CD14-positive monocyte (primary cell): ENCODE data around the gene SCUBE1. TPM values are rescaled to one million over a fixed set of nuclear protein-coding genes. Genes with fewer than 3 reads are reported as not detected.

Source experiments
- DNase-seq, 3 donors: peaks; one replicate each; pipeline ENCODE4 v3.0.0-alpha.2; 2011 to 2022
- H2AFZ ChIP-seq: 2 replicates; pipeline ENCODE4 v1.6.0; 2012; ENCODE audit warnings: mild to moderate bottlenecking, low read depth, low read length, inconsistent platforms; ENCODE audit not compliant: insufficient read depth, poor library complexity, severe bottlenecking
- H3K27ac ChIP-seq, 2 donors: 1 replicate in 1 of 2; 2 replicates in 1 of 2; pipeline ENCODE4 v1.5.1; 2012 to 2013; ENCODE audit warnings: low read length in 2 of 2, control low read depth in 1 of 2, inconsistent platforms in 1 of 2, low read depth in 1 of 2, mild to moderate bottlenecking in 1 of 2
- H3K27me3 ChIP-seq, 2 donors: one replicate each; pipeline versions ENCODE4 v1.6.0 to v1.6.1; 2011 to 2013; ENCODE audit warnings: low read length in 2 of 2; ENCODE audit not compliant: control insufficient read depth in 2 of 2, insufficient read depth in 2 of 2
- H3K36me3 ChIP-seq, 2 donors: replicated peaks in 1 of 2; 1 replicate in 1 of 2; 2 replicates in 1 of 2; pipeline versions ENCODE4 v1.5.1 to v1.6.1; 2012 to 2013; ENCODE audit warnings: low read length in 2 of 2, control low read depth in 1 of 2, inconsistent platforms in 1 of 2, mild to moderate bottlenecking in 1 of 2; ENCODE audit not compliant: insufficient read depth in 2 of 2, control insufficient read depth in 1 of 2
- H3K4me1 ChIP-seq, 2 donors: 1 replicate in 1 of 2; 2 replicates in 1 of 2; pipeline versions ENCODE4 v1.5.1 to v1.6.1; 2012 to 2013; ENCODE audit warnings: low read length in 2 of 2, control low read depth in 1 of 2, inconsistent platforms in 1 of 2, mild to moderate bottlenecking in 1 of 2, moderate library complexity in 1 of 2; ENCODE audit not compliant: insufficient read depth in 2 of 2, control insufficient read depth in 1 of 2
- H3K4me2 ChIP-seq: replicated peaks from 2 replicates; pipeline ENCODE3; 2012; ENCODE audit warnings: low read length, moderate library complexity, mild to moderate bottlenecking; ENCODE audit not compliant: poor library complexity, severe bottlenecking; ENCODE audit errors: extremely low read depth
- H3K4me3 ChIP-seq, 3 experiments: fragments of 200-600 bp in 1 of 3; sonication (generic) in 1 of 3; replicated peaks in 1 of 3; 1 replicate in 2 of 3; 2 replicates in 1 of 3; pipeline ENCODE4 v1.5.1; 2011 to 2013; ENCODE audit warnings: low read length in 3 of 3, mild to moderate bottlenecking in 3 of 3, control low read depth in 2 of 3, low read depth in 2 of 3, inconsistent platforms in 1 of 3, moderate library complexity in 1 of 3
- H3K79me2 ChIP-seq: 2 replicates; pipeline ENCODE4 v1.6.0; 2012; ENCODE audit warnings: mild to moderate bottlenecking, control low read depth, inconsistent platforms, low read length, moderate library complexity; ENCODE audit not compliant: insufficient read depth
- H3K9ac ChIP-seq: 2 replicates; pipeline ENCODE4 v1.6.0; 2017; ENCODE audit warnings: low read length, mild to moderate bottlenecking; ENCODE audit not compliant: insufficient read depth, poor library complexity, severe bottlenecking
- H3K9me3 ChIP-seq, 2 donors: replicated peaks in 1 of 2; 1 replicate in 1 of 2; 2 replicates in 1 of 2; pipeline versions ENCODE4 v1.5.1 to v1.6.1; 2012 to 2013; ENCODE audit warnings: low read length in 2 of 2, control low read depth in 1 of 2; ENCODE audit not compliant: control insufficient read depth in 1 of 2, insufficient read depth in 1 of 2
- H4K20me1 ChIP-seq: 2 replicates; pipeline ENCODE4 v1.6.0; 2012; ENCODE audit warnings: mild to moderate bottlenecking, low read length, control low read depth, moderate library complexity; ENCODE audit not compliant: insufficient read depth
- H3K27ac Mint-ChIP-seq, 7 donors: one replicate each; pipeline ENCODE4 v1.8.0; 2020; ENCODE audit warnings: mild to moderate bottlenecking in 7 of 7, mixed read lengths in 7 of 7, moderate library complexity in 6 of 7, inconsistent platforms in 2 of 7
- H3K27me3 Mint-ChIP-seq, 3 donors: one replicate each; pipeline ENCODE4 v1.8.0; 2021 to 2022; ENCODE audit warnings: low read depth in 3 of 3, mild to moderate bottlenecking in 3 of 3, mixed read lengths in 3 of 3, moderate library complexity in 3 of 3, inconsistent platforms in 1 of 3
- H3K36me3 Mint-ChIP-seq, 2 donors: one replicate each; pipeline ENCODE4 v1.8.0; 2020; ENCODE audit warnings: mixed read lengths in 2 of 2, inconsistent platforms in 1 of 2, mild to moderate bottlenecking in 1 of 2
- H3K4me1 Mint-ChIP-seq: one replicate; pipeline ENCODE4 v1.8.0; 2020; ENCODE audit warnings: mild to moderate bottlenecking, mixed read lengths
- H3K4me3 Mint-ChIP-seq, 2 donors: one replicate each; pipeline ENCODE4 v1.8.0; 2020; ENCODE audit warnings: mild to moderate bottlenecking in 2 of 2, mixed read lengths in 2 of 2, moderate library complexity in 1 of 2
- H3K9me3 Mint-ChIP-seq, 7 donors: one replicate each; pipeline ENCODE4 v1.8.0; 2020 to 2022; ENCODE audit warnings: mixed read lengths in 7 of 7, mild to moderate bottlenecking in 6 of 7, moderate library complexity in 6 of 7, inconsistent platforms in 2 of 7
- CTCF ChIP-seq: fragments of 200-600 bp; IDR thresholded peaks from one replicate; pipeline ENCODE4 v1.8.0; 2022; ENCODE audit warnings: antibody characterized with exemption, mild to moderate bottlenecking
- WGBS: methylation state at CpG from one replicate; pipeline ENCODE4 v1.1.5; 2013; ENCODE audit warnings: missing lambda C conversion rate; ENCODE audit not compliant: insufficient coverage; 5-methylcytosine and 5-hydroxymethylcytosine counted together
- intact Hi-C, 2 donors: fragments of 100-400 bp; cut with micrococcal nuclease; formaldehyde crosslinking; loops; one replicate each; pipeline versions ENCODE4 v1.15.0 to v1.15.1; 2023
- polyA plus RNA-seq, 3 donors: library from polyadenylated mRNA; depleted of rRNA in 1 of 3; unstranded in 2 of 3; stranded (reverse) in 1 of 3; fragments of 300-500 nt in 2 of 3; fragments of >200 nt in 1 of 3; fragmentation: Illumina TruSeq in 2 of 3; gene quantifications; 1 replicate in 2 of 3; 2 replicates in 1 of 3; pipeline ENCODE4 v1.2.3, GENCODE V29; 2012 to 2021

The SCUBE1 gene
- polyA plus RNA-seq, 3 donors: 0.20 to 0.32 (median 0.26) TPM

DNA sequence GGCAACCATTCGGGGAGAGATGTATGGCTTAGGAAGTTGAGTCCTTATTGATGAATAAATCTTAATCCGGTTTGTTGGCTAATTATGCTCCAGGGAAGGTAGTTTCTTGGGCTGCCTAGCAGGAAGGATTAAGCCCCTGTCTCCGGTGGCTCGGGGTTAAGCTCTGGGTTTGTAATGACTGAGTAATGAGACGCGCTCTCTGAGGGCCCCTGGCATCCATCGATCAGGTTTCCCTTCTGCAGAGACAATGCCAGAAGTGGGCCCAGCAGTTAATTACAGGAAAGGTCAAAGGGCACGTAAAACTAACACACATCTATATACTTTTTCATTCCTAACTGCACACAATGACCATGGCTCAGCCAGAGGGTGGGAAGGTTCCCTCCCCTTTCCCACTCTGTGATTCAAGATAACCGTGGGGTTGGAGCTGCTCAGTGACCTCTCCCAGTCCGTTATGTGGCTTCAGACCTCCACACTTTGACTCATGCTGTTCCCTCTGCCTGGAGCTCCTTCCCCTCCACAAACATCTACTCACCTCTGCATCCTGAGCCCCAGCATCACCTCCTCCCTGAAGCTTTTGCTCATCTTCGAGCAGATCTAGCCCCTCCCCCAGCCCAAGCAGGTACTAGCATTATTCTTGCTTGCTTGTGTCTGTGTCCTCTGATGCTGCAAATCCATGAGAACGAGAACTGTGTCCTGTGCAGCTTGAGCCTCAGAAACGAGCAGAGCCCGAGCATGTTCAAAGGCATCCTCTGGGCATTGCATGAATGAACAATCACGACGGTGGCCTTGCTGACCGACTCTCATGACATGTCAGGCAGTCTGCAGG lies 16.6 kb downstream of the SCUBE1 start:
- no peak for DNase-seq
- Mint-ChIP-seq H3K9me3 (peaks cover 0 to 2% (median 0%) of the 10 kb centered on the region in 7 donors), H3K4me3 (no peak overlapping the region), H3K36me3 (no peaks in the 10 kb centered on the region), H3K27ac (no peak overlapping the region), H3K4me1 (no peaks in the 10 kb centered on the region), H3K27me3 (peaks cover 0 to 6% (median 2%) of the 10 kb centered on the region in 3 donors)
- H3K4me2 ChIP-seq: no peak overlapping the region
- 94% methylated on average over 12 of the region's 17 CpGs for WGBS
- no peak overlapping the region for H3K9ac ChIP-seq
- peaks cover 0 to 8% of the 10 kb centered on the region in 2 donors for H3K27me3 ChIP-seq
- H3K4me3 ChIP-seq: no peak overlapping the region
- no peaks in the 10 kb centered on the region for H3K9me3 ChIP-seq
- H4K20me1 ChIP-seq: no peaks in the 10 kb centered on the region
- H3K79me2 ChIP-seq: no peaks in the 10 kb centered on the region
- no peak overlapping the region for H2AFZ ChIP-seq
- H3K4me1 ChIP-seq: no peaks in the 10 kb centered on the region
- H3K36me3 ChIP-seq: no peaks in the 10 kb centered on the region
- no peak for TF ChIP-seq CTCF
- H3K27ac ChIP-seq: no peak overlapping the region
- intact Hi-C loops: no loop called here

GRCh38 chr22:43325176-43325575 lies 18.0 kb downstream of the SCUBE1 start:
- no peaks in the 10 kb centered on the region for H4K20me1 ChIP-seq
- no peak overlapping the region for H3K4me3 Mint-ChIP-seq
- WGBS: 100% methylated on average over 11 of the region's 13 CpGs
- H2AFZ ChIP-seq: no peak overlapping the region
- H3K27me3 ChIP-seq: peaks cover 0 to 8% of the 10 kb centered on the region in 2 donors
- intact Hi-C loops: no loop called here
- H3K36me3 Mint-ChIP-seq: no peaks in the 10 kb centered on the region
- peaks cover 3 to 8% of the 10 kb centered on the region in 2 donors for H3K9me3 ChIP-seq
- no peak overlapping the region for H3K4me3 ChIP-seq
- peaks cover 0 to 6% (median 2%) of the 10 kb centered on the region in 3 donors for H3K27me3 Mint-ChIP-seq
- no peak overlapping the region for H3K27ac Mint-ChIP-seq
- no peak overlapping the region for H3K4me2 ChIP-seq
- TF ChIP-seq CTCF: no peak
- H3K4me1 Mint-ChIP-seq: peaks cover 10% of the 10 kb centered on the region
- H3K79me2 ChIP-seq: no peaks in the 10 kb centered on the region
- no peaks in the 10 kb centered on the region for H3K36me3 ChIP-seq
- DNase-seq: no peak
- H3K9me3 Mint-ChIP-seq: peaks cover 7 to 13% (median 9%) of the 10 kb centered on the region in 7 donors
- H3K9ac ChIP-seq: no peak overlapping the region
- peaks cover 7% of the 10 kb centered on the region in 2 donors for H3K4me1 ChIP-seq
- no peak overlapping the region for H3K27ac ChIP-seq
